Colonic mucosa (tissue), 4 donors: Measurements from ENCODE around the gene NCKAP1. TPM values are rescaled to one million over a fixed set of nuclear protein-coding genes. Genes with fewer than 3 reads are reported as not detected.

Source experiments
- DNase-seq: peaks from one replicate; pipeline ENCODE4 v3.0.0-alpha.2; 2020
- H3K27ac ChIP-seq: fragments of 200-600 bp; one replicate; pipeline ENCODE4 v1.8.0; 2021
- H3K27me3 ChIP-seq: fragments of 200-600 bp; one replicate; pipeline ENCODE4 v1.8.0; 2021
- H3K36me3 ChIP-seq: fragments of 200-600 bp; one replicate; pipeline ENCODE4 v1.8.0; 2021
- H3K4me1 ChIP-seq: fragments of 200-600 bp; one replicate; pipeline ENCODE4 v1.8.0; 2021; ENCODE audit warnings: mild to moderate bottlenecking
- H3K4me3 ChIP-seq: fragments of 200-600 bp; one replicate; pipeline ENCODE4 v1.8.0; 2021
- H3K9ac ChIP-seq, 2 donors: one replicate each; pipeline ENCODE4 v1.7.0; 2013; ENCODE audit warnings: control low read depth in 2 of 2, low read depth in 2 of 2, low read length in 2 of 2
- H3K9me3 ChIP-seq: fragments of 200-600 bp; one replicate; pipeline ENCODE4 v1.8.0; 2021
- CTCF ChIP-seq: fragments of 200-600 bp; IDR thresholded peaks from one replicate; pipeline ENCODE4 v1.8.0; 2022; ENCODE audit warnings: antibody characterized with exemption, mild to moderate bottlenecking
- intact Hi-C: fragments of 100-400 bp; cut with DNase I; formaldehyde crosslinking; loops from one replicate; pipeline ENCODE4 v1.14.1; 2022
- total RNA-seq, 2 donors: library from RNA; stranded (reverse); fragmentation: NEBNext Ultra II Directional in 1 of 2; extraction: Animal tissue kit (Norgen Biotek cat#: 25700) in 1 of 2; gene quantifications; one replicate each; pipeline ENCODE4 v1.2.1, GENCODE V29; 2021
- donor health status: healthy.
- donor health status: DM: no; HTN: no; CAD: no.
- donor health status: DM: no; HTN: no; CAD: no.

Gene NCKAP1
- total RNA-seq, 2 donors from 2014 or later: 105 to 133 TPM

- no peak for DNase-seq
- Histone ChIP-seq H3K4me3 (no peak overlapping the region), H3K4me1 (no peaks in the 10 kb centered on the region), H3K9ac (no peak overlapping the region), H3K27me3 (no peaks in the 10 kb centered on the region), H3K27ac (no peak overlapping the region), H3K36me3 (no peaks in the 10 kb centered on the region), H3K9me3 (no peaks in the 10 kb centered on the region)
- intact Hi-C loops: no loop called here
- no peak for TF ChIP-seq CTCF
Observed at GRCh38 chr2:182903566-182903965, 134.7 kb downstream of the NCKAP1 start.

DNA sequence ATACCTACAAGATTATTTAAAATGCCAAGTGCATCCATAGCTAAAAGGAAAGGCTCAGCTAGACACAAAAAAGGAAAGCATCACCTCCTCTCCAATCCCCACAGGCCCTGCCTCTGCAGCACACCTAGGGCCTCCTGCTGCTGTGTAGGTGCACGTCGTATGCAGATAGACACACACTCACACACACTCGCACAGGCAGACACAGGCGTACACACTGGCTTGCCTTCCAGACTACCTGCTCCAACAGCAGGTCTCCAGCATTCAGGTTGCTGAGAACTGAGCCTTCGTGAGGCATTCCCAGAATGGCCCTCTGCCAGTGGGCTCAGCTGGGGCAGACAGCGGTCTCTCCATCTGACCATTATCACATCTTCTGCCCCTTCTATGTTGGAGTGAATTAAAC, 136.5 kb downstream of the NCKAP1 start:
- Histone ChIP-seq H3K36me3 (no peaks in the 10 kb centered on the region), H3K27me3 (no peaks in the 10 kb centered on the region), H3K27ac (no peak overlapping the region), H3K9me3 (no peaks in the 10 kb centered on the region), H3K9ac (no peak overlapping the region), H3K4me1 (no peaks in the 10 kb centered on the region), H3K4me3 (no peak overlapping the region)
- intact Hi-C loops: no loop called here
- no peak for TF ChIP-seq CTCF
- no peak for DNase-seq

DNA sequence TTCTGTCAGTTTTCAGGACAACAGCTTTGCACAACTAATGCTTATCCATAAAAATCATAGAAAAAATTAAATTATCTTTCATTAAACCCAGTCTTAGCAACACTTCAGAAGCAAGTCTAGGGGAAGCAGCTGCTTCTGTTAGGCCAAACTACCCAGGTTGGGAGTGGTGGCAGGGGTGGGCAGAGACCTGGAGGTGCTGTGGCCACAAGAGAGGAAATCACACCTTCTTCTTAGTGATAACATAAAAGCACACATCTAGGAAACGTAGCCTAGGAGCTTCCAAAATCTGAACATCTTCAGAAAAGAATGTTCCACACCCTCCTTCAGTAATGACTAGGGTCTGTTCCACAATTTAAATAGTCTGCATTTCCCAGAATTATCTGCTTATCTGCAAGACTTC, 139.5 kb downstream of the NCKAP1 start:
- Histone ChIP-seq H3K36me3 (no peaks in the 10 kb centered on the region), H3K9me3 (no peaks in the 10 kb centered on the region), H3K27me3 (no peaks in the 10 kb centered on the region), H3K27ac (no peak overlapping the region), H3K4me1 (no peaks in the 10 kb centered on the region), H3K9ac (no peak overlapping the region), H3K4me3 (no peak overlapping the region)
- DNase-seq: no peak
- intact Hi-C loops: no loop called here
- no peak for TF ChIP-seq CTCF

GRCh38 chr2:182897137-182897536, 141.1 kb downstream of the NCKAP1 start:
- no peak for TF ChIP-seq CTCF
- H3K9ac ChIP-seq: no peak overlapping the region
- H3K27me3 ChIP-seq: no peaks in the 10 kb centered on the region
- intact Hi-C loops: no loop called here
- DNase-seq: no peak
- no peaks in the 10 kb centered on the region for H3K9me3 ChIP-seq
- no peaks in the 10 kb centered on the region for H3K4me1 ChIP-seq
- no peak overlapping the region for H3K4me3 ChIP-seq
- H3K36me3 ChIP-seq: no peaks in the 10 kb centered on the region
- no peak overlapping the region for H3K27ac ChIP-seq

DNA sequence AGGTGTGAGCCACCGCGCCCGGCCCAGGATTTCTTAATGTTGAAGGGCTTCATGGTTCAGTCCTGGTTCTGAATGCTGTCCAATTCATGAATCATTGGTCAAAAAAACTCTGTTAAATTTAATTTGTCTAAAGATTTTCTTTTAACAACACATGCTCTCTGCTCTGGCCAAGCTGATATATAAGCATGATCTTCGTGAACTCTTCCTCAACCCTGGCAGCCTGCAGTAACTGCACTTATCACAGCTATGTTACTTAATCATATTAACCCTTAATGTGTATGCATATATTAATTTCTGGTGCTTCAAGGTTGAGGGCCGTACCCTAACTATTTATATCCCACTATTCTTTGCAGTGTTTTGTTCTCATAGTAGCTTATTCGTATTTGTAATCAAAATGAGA, 142.5 kb downstream of the NCKAP1 start:
- H3K27ac ChIP-seq: no peak overlapping the region
- no peak overlapping the region for H3K9ac ChIP-seq
- no peaks in the 10 kb centered on the region for H3K9me3 ChIP-seq
- no peaks in the 10 kb centered on the region for H3K27me3 ChIP-seq
- intact Hi-C loops: no loop called here
- H3K4me1 ChIP-seq: no peaks in the 10 kb centered on the region
- no peak for DNase-seq
- no peak overlapping the region for H3K4me3 ChIP-seq
- no peak for TF ChIP-seq CTCF
- H3K36me3 ChIP-seq: no peaks in the 10 kb centered on the region

DNA sequence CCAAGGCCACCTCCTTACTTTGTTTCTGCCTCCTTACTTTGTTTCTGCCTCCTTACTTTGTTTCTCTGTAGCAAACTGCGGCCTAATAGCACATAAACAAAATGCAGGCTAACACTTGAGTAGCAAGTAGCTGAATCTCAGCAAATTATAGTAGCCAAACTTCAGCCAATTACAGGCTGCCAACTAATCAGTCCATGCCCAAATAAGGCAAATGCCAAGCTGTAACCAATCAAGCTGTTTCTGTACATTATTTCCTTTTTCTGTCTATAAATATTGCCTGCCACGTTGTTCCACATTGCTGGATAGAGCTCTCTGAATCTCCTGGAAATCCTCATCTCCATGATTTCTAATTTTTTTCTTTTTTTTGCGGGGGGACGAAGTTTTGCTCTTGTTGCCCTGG, 143.1 kb downstream of the NCKAP1 start:
- no peak overlapping the region for H3K27ac ChIP-seq
- no peak for TF ChIP-seq CTCF
- H3K4me3 ChIP-seq: no peak overlapping the region
- H3K9ac ChIP-seq: no peak overlapping the region
- H3K27me3 ChIP-seq: no peaks in the 10 kb centered on the region
- intact Hi-C loops: no loop called here
- H3K36me3 ChIP-seq: no peaks in the 10 kb centered on the region
- DNase-seq: no peak
- no peaks in the 10 kb centered on the region for H3K4me1 ChIP-seq
- no peaks in the 10 kb centered on the region for H3K9me3 ChIP-seq
